GM19372 (cell line): ENCODE measurements around the gene EML4.

Experiments
- ATAC-seq: cut with Tn5 transposase; IDR thresholded peaks from one replicate; pipeline ENCODE4 v1.9.1; 2021; ENCODE audit warnings: mild to moderate bottlenecking, low read depth, moderate library complexity; ENCODE audit not compliant: unreplicated experiment

EML4 gene

DNA sequence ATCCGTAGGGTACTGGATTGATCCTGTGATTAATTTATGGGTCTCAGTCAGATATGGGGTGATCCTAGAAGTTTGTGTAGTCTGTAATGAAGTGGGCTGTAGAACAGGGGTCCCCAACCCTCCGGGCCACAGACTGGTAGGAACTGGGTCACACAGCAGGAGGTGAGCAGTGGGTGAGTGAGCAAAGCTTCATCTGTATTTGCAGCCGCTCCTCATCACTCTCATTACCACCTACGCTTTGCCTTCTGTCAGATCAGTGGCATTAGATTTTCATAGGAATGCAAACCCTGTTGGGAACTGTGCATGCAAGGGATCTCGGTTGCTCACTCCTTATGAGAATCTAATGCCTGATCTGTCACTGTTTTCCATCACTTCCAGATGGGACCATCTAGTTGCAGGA, 48.8 kb downstream of the EML4 start:
- ATAC-seq = no peak

DNA sequence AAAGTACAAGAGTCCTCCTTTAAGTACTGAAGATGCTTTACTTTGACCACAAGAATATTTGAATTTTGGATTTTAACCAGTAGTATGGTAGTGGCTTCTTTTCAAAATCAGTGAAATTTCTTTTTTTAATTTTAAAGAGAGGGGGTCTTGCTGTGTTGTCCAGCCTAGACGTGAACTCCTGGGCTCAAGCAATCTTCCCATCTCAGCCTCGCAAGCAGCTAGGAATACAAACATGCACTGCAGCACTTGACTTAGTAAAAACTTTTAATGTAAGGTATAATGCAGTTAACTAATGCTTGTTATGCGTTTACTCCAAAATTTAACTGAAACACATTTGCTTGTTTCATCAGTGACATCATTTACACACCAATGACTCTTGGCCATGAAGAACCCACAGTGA, 49.6 kb downstream of the EML4 start:
- no peak for ATAC-seq

DNA sequence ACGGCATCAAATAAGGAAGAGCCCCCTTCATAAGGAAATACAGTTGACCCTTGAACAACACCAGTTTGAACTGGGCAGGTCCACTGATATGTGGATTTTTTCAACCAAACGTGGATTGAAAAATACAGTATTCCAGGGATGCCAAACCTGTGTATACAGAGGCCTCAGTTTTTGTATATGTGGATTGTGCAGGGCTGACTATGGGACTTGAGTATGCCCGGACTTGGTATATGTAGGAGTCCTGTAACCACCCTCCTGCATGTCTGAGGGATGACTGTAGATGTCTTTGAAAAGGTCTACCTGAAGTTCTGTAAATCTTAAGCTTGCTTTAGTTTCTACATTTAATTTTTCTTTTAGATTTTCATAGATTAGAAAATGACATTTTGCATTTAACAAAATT, 50.0 kb downstream of the EML4 start:
- no peak for ATAC-seq

DNA sequence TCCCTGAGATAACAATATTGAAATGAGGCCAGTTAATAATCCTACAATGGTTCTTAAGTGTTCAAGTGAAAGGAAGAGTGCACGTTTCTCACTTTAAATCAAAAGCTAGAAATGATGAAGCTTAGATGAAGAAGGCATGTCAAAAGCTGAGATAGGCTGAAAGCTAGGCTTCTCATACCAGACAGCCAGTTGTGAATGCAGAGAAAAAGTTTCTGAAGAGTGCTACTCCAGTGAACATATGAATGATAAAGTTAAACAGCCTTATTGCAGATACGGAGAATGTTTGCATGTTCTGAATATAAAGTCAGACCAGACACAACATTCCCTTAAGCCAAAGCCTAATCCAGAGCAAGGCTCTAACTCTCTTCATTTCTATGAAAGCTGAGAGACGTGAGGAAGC, 51.4 kb downstream of the EML4 start:
- ATAC-seq = no peak

DNA sequence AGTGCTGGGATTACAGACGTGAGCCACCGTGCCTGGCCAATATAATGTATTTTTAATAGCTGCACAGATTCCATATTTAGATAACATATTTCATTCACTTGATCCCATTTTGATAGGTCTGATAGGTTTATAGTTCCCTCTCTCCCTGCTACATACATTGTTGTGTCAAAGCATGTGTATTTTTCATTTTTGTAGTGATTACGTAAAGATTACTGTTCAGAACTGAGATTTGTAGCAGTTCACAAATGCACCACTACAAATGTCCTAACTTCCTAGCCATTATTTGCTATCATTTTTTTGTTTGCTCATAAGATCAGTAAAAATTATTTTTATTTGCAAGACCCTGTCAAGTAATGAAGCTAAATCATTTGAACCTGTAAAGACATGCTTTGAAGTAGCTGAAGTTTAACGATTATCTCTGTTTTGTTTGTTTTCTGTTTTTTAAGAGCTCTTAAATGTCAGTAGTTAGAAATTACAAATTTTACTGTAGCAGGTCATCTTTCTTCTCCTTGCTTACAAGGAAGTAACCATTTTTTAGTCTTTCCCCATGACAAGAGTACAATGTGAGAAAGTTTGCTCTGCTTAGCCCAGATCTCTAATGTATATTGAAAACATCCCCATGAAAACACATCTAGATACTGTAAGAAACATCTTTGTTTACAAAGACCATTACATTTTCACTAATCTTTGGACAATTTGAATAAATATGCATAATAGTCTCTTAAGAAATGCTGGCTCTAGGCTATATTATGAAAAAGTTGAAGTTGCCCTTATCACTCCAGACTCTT, 54.1 kb downstream of the EML4 start:
- no peak for ATAC-seq

DNA sequence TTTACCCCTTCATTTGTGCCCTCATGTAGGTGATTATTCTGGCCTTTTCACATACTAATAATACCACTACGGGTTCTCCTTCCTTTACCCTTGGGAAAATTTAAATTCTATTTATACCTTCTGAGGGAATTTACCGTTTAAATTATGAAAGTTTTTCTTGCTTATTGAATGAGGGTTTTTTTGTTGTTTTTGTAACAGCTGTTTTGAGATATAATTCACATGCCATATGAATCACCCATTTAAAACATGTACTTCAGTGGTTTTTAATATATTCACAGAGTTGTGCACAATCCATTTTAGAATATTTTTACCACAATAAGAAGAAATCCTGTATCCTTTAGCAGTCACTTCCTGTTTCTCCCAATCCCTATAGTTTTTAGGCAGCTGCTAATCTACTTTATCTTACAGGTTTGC, 54.7 kb downstream of the EML4 start:
- no peak for ATAC-seq

DNA sequence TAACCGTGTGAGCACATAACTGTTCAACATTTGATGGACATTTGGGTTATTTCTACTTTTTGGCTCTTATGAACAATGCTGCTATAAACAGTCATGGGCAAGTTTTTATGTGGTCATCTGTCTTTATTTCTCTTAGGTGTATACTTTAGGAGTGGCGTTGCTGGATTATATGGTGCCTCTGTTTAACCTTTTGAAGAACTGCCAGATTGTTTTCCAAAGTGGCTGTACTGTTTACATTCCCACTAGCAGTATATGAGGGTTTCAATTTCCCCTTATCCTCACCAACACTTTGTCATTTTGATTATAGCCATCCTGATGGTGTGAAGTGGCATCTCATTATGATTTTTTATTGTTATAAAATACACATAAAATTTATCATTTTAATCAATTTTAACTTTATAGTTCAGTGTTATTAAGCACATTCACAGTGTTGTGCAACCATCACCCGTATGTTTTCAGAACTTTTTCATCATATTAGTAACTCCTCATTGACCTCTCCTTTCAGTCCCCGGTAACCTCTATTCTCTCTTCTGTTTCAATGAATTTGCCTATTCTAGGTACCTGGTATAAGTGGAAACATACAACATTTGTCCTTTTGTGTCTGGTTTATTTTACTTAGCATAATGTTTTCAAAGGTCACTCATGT, 55.4 kb downstream of the EML4 start:
- ATAC-seq = no peak

DNA sequence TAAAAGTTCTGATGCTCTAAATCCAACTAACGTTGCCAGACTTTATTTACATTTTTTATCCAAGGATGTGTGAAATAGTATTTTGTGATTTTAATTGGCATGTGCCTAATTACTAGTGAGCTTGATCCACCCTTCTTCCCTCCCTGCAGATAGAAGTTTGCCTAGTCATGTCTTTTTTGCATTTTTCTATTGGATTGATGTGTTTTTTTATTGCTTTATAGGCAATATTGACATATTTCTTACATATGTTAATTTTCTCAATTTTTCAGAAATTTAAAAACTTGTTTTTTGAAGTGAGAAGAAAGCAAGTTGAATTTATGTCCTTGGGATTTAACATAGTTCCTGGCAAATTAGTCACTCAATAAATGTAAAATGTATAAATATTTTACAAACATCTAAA, 56.4 kb downstream of the EML4 start:
- no peak for ATAC-seq

DNA sequence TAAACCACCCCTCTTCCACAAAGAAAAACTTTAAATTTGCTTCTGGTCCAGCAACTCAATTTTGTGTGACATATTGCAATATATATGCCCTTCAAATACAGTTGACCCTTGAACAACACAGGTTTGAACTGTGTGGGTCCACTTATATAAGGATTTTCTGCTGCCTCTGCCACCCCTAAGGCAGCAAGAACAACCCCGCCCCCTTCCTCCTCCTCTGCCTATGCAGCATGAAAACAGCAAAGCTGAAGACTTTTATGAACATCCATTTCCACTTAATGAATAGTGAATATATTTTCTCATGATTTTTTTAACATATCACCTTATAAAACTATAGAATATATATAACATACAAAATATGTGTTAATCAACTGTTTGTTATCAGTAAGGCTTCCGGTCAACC, 58.3 kb downstream of the EML4 start:
- ATAC-seq = no peak

DNA sequence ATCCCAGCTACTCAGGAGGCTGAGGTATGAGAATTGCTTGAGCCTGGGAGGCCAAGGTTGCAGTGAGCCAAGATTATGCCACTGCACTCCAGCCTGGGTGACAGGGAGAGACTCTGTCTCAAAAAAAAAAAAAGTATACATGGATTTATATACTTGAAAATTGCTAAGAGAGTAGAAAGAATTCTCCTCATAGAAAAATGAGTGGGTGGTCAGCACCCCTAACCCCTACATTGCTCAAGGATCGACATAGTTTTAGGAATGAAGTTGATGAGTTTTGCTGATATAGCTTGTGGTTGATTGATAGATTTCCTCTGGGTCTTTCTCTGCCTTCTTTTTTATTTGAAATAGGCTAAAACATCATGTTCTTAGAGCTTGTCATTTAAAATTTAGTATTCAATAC, 58.9 kb downstream of the EML4 start:
- no peak for ATAC-seq

DNA sequence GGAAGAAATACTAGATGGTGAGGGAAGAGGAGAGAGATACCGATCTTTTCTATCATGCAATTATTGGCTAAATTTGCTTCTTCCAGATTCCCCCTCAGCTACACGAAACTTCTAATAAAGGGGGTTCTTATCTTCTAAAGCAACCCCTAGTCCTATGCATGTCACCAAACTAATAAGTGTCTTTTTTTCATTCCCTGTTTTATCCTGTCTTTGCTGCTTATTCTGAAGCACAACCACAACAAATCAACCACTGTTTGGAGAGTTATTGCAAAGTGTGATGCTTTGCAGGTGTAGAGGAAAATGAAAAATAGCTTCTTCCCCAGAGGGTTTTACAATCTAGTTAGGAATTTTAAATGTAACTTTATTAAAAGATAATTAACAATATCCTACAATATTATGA, 60.8 kb downstream of the EML4 start:
- ATAC-seq = no peak

DNA sequence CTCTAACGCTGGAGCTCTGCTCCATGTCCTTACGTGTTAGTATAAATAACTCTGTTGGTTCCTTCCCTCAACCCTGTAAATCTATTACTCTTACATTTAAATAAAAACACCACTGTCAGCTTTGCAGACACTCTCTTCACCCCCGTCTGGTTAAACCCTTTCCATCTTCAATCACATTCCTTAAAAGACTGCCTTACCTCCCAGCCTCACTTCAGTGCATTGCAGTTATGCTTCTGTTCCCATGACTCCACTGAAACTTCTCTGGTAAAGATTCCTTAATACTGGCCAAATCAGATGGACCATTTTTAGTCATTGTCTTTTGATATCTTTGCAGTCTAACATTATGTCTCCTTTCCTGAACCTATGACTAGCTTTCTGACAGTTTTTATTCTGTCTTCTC, 61.7 kb downstream of the EML4 start:
- ATAC-seq = no peak

DNA sequence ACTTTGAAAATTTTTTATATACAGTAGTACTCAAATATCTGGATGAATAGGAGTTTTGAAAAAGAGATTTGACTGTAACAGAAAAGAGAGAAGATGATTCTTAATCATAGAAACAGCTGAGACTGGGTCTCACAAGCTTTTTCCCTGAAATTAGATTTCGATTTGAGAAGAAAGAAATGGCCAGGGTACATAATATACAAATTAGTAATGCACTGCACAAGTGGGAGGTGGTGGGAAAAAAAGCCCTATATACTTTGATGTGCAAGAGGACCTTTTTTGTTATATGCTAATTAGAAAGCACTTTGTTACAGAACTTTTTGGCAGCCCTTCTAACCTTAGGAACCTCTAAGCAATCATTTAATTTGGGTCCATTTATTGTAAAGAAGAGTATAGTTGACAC, 62.9 kb downstream of the EML4 start:
- ATAC-seq = no peak

DNA sequence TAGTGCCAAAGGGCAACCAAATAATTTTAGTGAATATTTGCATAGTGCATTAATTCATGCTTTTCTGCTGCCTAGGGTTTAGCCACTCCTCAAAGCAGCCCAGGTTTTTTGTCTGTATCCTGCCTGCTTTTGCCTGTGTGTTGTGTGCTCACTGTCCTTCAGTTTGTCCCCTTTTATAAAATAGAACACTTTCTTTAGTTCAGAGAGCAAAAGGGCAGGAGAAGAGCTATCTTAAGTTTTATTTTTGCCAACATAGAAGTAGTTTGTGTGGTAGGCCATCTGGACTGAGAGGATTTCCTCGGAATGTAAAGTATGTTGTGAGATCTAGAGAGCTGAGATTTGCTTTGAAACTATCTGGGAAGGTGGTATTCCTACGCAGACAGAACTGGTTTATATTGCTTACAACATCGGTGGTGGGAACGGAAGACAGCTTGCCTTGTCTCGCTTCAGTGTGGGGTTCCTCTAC, 64.9 kb downstream of the EML4 start:
- no peak for ATAC-seq

DNA sequence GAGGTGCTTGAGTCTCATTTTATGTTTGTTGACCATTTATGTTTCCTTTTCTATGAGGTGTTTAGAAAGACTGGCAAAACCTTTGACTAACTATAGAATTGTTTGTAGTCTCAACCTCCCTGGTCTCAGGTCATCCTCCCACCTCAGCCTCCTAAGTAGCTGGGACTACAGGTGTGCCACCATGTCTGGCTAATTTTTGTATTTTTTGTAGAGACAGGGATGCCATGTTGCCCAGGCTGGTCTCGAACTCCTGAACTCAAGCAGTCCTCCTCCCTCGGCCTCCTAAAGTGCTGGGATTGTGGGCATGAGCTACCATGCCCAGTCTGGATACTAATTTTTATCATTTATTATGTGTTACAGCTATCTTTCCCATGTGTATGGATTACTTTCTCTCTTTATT, 67.8 kb downstream of the EML4 start:
- no peak for ATAC-seq

DNA sequence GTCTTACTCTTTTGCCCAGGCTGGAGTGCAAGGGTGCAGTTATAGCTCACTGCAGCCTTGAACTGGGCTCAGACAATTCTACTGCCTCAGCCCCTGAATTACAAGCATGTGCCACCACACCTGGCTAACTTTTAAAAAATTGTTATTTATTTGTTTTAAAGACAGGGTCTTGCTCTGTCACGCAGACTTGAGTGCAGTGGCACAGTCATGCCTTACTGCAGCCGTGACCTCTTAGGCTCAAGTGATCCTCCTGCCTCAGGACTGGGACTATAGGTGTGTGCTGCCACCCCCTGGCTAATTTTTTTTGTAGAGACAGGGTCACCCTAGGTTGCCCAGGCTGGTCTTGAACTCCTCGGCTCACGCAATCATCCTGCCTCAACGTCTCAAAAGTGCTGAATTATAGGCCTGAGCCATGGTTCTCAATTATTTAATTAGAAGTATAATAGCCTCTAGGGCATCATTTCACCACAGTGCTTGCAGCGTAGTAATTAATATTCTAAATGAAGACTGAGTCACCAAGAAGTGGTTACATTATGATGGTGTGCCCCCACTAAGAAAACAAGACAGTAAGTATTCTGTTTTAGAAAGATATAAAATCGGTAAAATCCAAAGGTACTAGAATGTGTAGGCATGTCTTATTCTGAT, 69.6 kb downstream of the EML4 start:
- ATAC-seq = peak; percentile 75

DNA sequence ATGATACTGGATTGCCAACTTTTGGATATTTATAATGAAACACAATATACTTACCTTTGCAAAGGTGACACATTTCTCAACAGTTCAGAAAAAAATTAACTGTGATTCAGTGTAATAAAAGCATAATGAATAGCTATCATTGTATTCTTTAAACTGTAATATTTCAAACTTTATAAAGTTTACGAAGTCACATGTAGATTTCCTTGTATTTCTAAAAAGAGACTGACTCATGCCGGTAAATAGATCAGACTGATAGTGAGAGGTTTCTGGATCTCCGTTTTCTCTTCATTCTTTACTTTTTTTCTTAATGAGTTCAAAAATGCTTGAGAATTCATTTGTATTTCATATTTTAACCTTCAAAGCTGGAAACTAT, 70.1 kb downstream of the EML4 start:
- no peak for ATAC-seq

DNA sequence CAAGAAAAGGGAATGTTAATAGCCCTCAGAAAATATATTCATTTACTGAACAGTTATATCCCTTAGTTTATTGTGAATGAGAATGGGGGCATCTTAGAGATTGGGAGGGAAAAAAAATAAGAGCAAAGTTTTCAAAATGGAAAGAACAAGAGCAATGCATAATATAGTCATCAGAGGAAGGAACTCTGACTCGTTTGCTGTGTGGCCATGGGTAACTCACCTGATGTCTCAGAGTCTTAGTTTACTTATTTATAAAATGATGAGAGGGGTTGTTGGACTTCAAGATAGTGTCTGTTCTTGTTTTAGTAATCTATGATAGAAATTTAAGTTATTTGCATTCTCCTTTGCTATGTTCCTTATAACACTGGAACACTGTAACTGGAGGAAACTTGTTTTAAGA, 70.7 kb downstream of the EML4 start:
- ATAC-seq = no peak

DNA sequence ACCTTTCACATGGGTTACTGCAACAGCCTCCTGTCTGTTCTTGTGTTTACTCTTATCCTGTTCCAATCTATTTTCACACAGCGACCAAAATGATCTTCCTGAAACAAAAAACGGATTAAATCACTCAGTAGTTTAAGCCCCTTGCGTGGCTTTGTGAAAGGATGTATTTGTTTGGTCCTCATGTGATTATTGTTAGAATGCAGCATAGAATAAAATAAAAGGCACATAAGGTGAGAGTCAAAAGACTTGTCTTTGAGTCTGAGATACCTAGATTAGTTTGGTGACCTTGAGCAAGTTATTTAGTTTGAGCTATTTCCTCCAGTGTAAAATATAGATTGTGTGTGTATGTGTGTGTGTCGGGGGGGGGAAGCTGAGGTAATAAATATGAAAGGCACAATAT, 72.4 kb downstream of the EML4 start:
- no peak for ATAC-seq

DNA sequence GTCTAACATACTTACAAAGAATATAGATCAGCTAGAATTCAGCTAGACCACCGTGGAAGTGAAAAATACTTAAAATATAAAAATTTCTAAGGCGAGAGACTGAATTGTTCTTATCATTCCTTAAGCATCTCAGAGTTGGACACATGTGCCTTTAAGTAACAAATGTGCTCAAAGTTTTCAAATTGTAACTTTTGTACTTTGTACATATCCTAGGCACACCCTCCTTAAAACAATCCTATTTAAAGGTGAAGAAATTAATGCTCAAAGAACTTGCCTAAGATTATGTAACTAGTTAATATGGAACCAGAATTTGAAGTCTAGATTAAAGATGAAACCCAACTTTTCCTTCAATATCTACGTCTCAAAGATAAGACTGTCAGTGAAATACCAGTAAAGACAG, 74.1 kb downstream of the EML4 start:
- no peak for ATAC-seq

DNA sequence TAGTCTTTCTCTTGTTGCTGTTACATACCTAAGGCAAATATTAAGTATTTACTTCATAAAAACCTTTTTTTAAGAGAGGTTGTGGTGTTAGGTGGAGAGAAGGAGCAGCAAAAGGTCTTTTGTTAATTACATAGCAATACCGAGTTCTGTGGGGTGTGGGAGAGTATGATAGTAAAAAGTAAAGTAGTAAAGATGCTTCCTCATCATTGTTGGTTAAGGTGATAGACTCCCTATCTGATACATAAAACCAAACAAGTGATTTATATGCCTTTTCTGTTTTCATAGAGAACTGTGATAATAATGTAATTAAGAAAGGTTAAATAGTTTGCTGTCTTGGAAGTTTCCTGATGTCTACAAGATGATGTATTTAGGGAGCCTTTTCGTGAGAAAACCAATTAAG, 75.4 kb downstream of the EML4 start:
- ATAC-seq = no peak

DNA sequence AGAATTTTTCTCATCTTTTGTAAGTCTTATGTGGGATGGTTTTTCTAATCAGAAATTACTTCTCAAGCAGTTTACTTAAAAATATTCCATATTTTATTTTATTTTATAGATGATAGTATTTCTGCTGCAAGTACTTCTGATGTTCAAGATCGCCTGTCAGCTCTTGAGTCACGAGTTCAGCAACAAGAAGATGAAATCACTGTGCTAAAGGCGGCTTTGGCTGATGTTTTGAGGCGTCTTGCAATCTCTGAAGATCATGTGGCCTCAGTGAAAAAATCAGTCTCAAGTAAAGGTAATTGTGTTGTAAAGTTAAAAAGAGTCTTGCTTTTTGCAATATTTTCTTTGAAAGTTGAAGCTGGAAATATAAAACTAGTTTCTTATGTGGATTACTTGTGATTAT, 76.2 kb downstream of the EML4 start:
- ATAC-seq = no peak
